Caki2 (cell line): ENCODE data around the gene BRD4. TPM values are rescaled to one million over a fixed set of nuclear protein-coding genes. Genes with fewer than 3 reads are reported as not detected.

ENCODE experiments used
- DNase-seq: peaks from one replicate; pipeline ENCODE4 v3.0.0-alpha.2; 2015; ENCODE audit warnings: low read depth
- in situ Hi-C: cut with HindIII; loops from 2 replicates; pipeline ENCODE4 v1.10.0; 2016; ENCODE audit warnings: low sequenced_read_pairs, low pct_unique_long_range_greater_than_20kb, mixed read lengths
- total RNA-seq: library from RNA; depleted of rRNA; stranded (reverse); fragments of >200 nt; shearing (Covaris generic); gene quantifications from 2 replicates; pipeline ENCODE4 v1.2.3, GENCODE V29; 2014; ENCODE audit warnings: low replicate concordance

Gene BRD4
- total RNA-seq, 1 experiment from 2014 or later: 7.5 TPM

- peak; percentile 99 for DNase-seq
- in situ Hi-C loops: no loop called here
Measured at GRCh38 chr19:15222738-15223648, 109.3 kb downstream of the BRD4 start.

- in situ Hi-C loops: no loop called here
- no peak for DNase-seq
Measured at GRCh38 chr19:15220833-15221232, 111.5 kb downstream of the BRD4 start.

- in situ Hi-C loops: no loop called here
- no peak for DNase-seq
Measured at GRCh38 chr19:15218501-15218900, 113.8 kb downstream of the BRD4 start.

GRCh38 chr19:15216363-15216762, 116.0 kb downstream of the BRD4 start:
- peak; percentile 53 for DNase-seq
- in situ Hi-C loops: no loop called here

- no peak for DNase-seq
- in situ Hi-C loops: no loop called here
Measured at GRCh38 chr19:15213715-15214381, 118.5 kb downstream of the BRD4 start.

GRCh38 chr19:15212711-15213110, 119.6 kb downstream of the BRD4 start:
- no peak for DNase-seq
- in situ Hi-C loops: no loop called here

- in situ Hi-C loops: no loop called here
Measured at GRCh38 chr19:15210323-15210781, 122.0 kb downstream of the BRD4 start.

GRCh38 chr19:15201374-15202023, 130.8 kb downstream of the BRD4 start:
- in situ Hi-C loops: no loop called here
- no peak for DNase-seq

More at GRCh38 chr19:15210323-15210781, 122.0 kb downstream of the BRD4 start:
- peak; percentile 95 for DNase-seq

- no peak for DNase-seq
- in situ Hi-C loops: no loop called here
Measured at GRCh38 chr19:15200553-15201364, 131.6 kb downstream of the BRD4 start, which contains the start of gene NOTCH3. Gene NOTCH3 (minus strand): TSS chr19:15200995. CDS start chr19:15200905, 90 bp downstream.

- DNase-seq: no peak
- in situ Hi-C loops: no loop called here
Measured at GRCh38 chr19:15199661-15200552, 132.4 kb downstream of the BRD4 start.

- in situ Hi-C loops: no loop called here
- DNase-seq: no peak
Measured at GRCh38 chr19:15198951-15199660, 133.2 kb downstream of the BRD4 start.

GRCh38 chr19:15197942-15198341, 134.4 kb downstream of the BRD4 start:
- in situ Hi-C loops: no loop called here

GRCh38 chr19:15197275-15197941, 134.9 kb downstream of the BRD4 start:
- no peak for DNase-seq
- in situ Hi-C loops: no loop called here

More at GRCh38 chr19:15197942-15198341, 134.4 kb downstream of the BRD4 start:
- DNase-seq: peak; percentile 37

- in situ Hi-C loops: no loop called here
Measured at GRCh38 chr19:15196360-15197005, 135.9 kb downstream of the BRD4 start.

More at GRCh38 chr19:15196360-15197005, 135.9 kb downstream of the BRD4 start:
- no peak for DNase-seq
